IMR-90 (cell line): ENCODE results near the gene KHK. TPM values are rescaled to one million over a fixed set of nuclear protein-coding genes. Genes with fewer than 3 reads are reported as not detected.

Experiments
- ATAC-seq: fragments of 200-7000 bp; cut with Tn5 transposase; 2 replicates; pipeline ENCODE4 v1.9.1; 2020; ENCODE audit warnings: low read depth, mild to moderate bottlenecking, moderate library complexity
- BruUV-seq: library from RNA; stranded (reverse); fragments of 400-500 nt; replicated peaks from 2 replicates; lab custom pipeline; 2021; lab: Mats Ljungman, UMichigan
- CTCF ChIA-PET: fragments of 300-600 bp; formaldehyde crosslinking; extraction: SDS; loops from one replicate; lab custom pipeline; 2021; ENCODE audit warnings: antibody characterized with exemption; lab: Yijun Ruan, JAX
- POLR2A ChIA-PET: fragments of 300-600 bp; sonication (Branson Sonifier 250); formaldehyde crosslinking; loops from one replicate; lab custom pipeline; 2022; ENCODE audit warnings: antibody characterized with exemption; ENCODE audit not compliant: unreplicated experiment; lab: Charles Lee
- DNase-seq: peaks from one replicate; pipeline ENCODE4 v3.0.0; 2013
- H2AFZ ChIP-seq: replicated peaks from 2 replicates; pipeline ENCODE3; 2013; ENCODE audit warnings: low read length, mild to moderate bottlenecking; ENCODE audit not compliant: poor library complexity
- H2AK5ac ChIP-seq: 2 replicates; pipeline ENCODE4 v1.6.1; 2013; ENCODE audit warnings: low read depth, low read length, inconsistent platforms
- H2AK9ac ChIP-seq: replicated peaks from 2 replicates; pipeline ENCODE3; 2013; ENCODE audit warnings: mild to moderate bottlenecking, low read depth, low read length, moderate library complexity; ENCODE audit not compliant: poor library complexity
- H2BK120ac ChIP-seq: 2 replicates; pipeline ENCODE4 v1.6.1; 2013; ENCODE audit warnings: low read depth, low read length, inconsistent platforms
- H2BK15ac ChIP-seq: 3 replicates; pipeline ENCODE4 v1.6.1; 2013; ENCODE audit warnings: low read depth, low read length, inconsistent platforms
- H2BK20ac ChIP-seq: 2 replicates; pipeline ENCODE4 v1.6.1; 2013; ENCODE audit warnings: low read depth, mild to moderate bottlenecking, inconsistent platforms, low read length, moderate library complexity
- H2BK5ac ChIP-seq: 2 replicates; pipeline ENCODE4 v1.6.1; 2013; ENCODE audit warnings: mild to moderate bottlenecking, low read depth, low read length, inconsistent platforms; ENCODE audit not compliant: poor library complexity, severe bottlenecking
- H3K14ac ChIP-seq: replicated peaks from 2 replicates; pipeline ENCODE4 v1.6.1; 2013; ENCODE audit warnings: low read depth, low read length, inconsistent platforms
- H3K18ac ChIP-seq: 2 replicates; pipeline ENCODE4 v1.6.1; 2013; ENCODE audit warnings: low read depth, low read length, control low read depth
- H3K23ac ChIP-seq: 2 replicates; pipeline ENCODE4 v1.6.1; 2013; ENCODE audit warnings: low read depth, low read length, inconsistent platforms
- H3K27ac ChIP-seq: 2 replicates; pipeline ENCODE4 v1.5.1; 2013; ENCODE audit warnings: mild to moderate bottlenecking, control low read depth, low read length; ENCODE audit not compliant: insufficient read depth
- H3K27me3 ChIP-seq: 2 replicates; pipeline ENCODE4 v1.6.1; 2013; ENCODE audit warnings: low read length; ENCODE audit not compliant: control insufficient read depth, insufficient read depth
- H3K36me3 ChIP-seq: 2 replicates; pipeline ENCODE4 v1.6.1; 2013; ENCODE audit warnings: low read length, mixed read lengths; ENCODE audit not compliant: control insufficient read depth, insufficient read depth
- H3K4ac ChIP-seq: 2 replicates; pipeline ENCODE4 v1.6.1; 2013; ENCODE audit warnings: low read depth, low read length, inconsistent platforms
- H3K4me1 ChIP-seq: 2 replicates; pipeline ENCODE4 v1.6.1; 2013; ENCODE audit warnings: low read length, mixed read lengths; ENCODE audit not compliant: control insufficient read depth, insufficient read depth
- H3K4me2 ChIP-seq: 2 replicates; pipeline ENCODE4 v1.6.1; 2013; ENCODE audit warnings: low read depth, mild to moderate bottlenecking, control low read depth, low read length, moderate library complexity
- H3K4me3 ChIP-seq: 2 replicates; pipeline ENCODE4 v1.5.1; 2013; ENCODE audit warnings: low read depth, mild to moderate bottlenecking, control low read depth, low read length, moderate library complexity; ENCODE audit not compliant: insufficient read depth
- H3K56ac ChIP-seq: 2 replicates; pipeline ENCODE4 v1.6.1; 2013; ENCODE audit warnings: low read length, inconsistent platforms; ENCODE audit not compliant: insufficient read depth; ENCODE audit errors: extremely low read depth
- H3K79me1 ChIP-seq, 2 experiments: 2 replicates each; pipeline ENCODE4 v1.6.1; 2013; ENCODE audit warnings: low read length in 2 of 2, inconsistent platforms in 1 of 2, low read depth in 1 of 2
- H3K9ac ChIP-seq: 2 replicates; pipeline ENCODE4 v1.6.1; 2013; ENCODE audit warnings: low read depth, low read length, control low read depth
- H3K9me1 ChIP-seq: 2 replicates; pipeline ENCODE4 v1.6.1; 2013; ENCODE audit warnings: low read length, inconsistent platforms; ENCODE audit not compliant: insufficient read depth
- H3K9me3 ChIP-seq: 2 replicates; pipeline ENCODE4 v1.6.1; 2013; ENCODE audit warnings: low read length; ENCODE audit not compliant: control insufficient read depth, insufficient read depth
- H4K20me1 ChIP-seq: 2 replicates; pipeline ENCODE4 v1.6.1; 2013; ENCODE audit warnings: low read length, inconsistent platforms; ENCODE audit not compliant: insufficient read depth
- H4K5ac ChIP-seq: 2 replicates; pipeline ENCODE4 v1.6.1; 2013; ENCODE audit warnings: mild to moderate bottlenecking, low read depth, low read length, control low read depth
- H4K8ac ChIP-seq, 2 experiments: 2 replicates each; pipeline ENCODE4 v1.6.1; 2013; ENCODE audit warnings: low read depth in 2 of 2, low read length in 2 of 2, control low read depth in 1 of 2, inconsistent platforms in 1 of 2
- H4K91ac ChIP-seq: 2 replicates; pipeline ENCODE4 v1.6.1; 2013; ENCODE audit warnings: low read depth, low read length, inconsistent platforms; ENCODE audit not compliant: insufficient read depth
- CHD1 ChIP-seq: IDR thresholded peaks from 2 replicates; pipeline ENCODE4 v1.6.1; 2012; ENCODE audit warnings: low read depth, low read length, improper control_type of control experiment
- FOS ChIP-seq: fragments of 150-350 bp; IDR thresholded peaks from 2 replicates; pipeline ENCODE4 v1.6.1; 2016; ENCODE audit warnings: low read depth, low read length
- MAFK ChIP-seq: IDR thresholded peaks from 2 replicates; pipeline ENCODE4 v1.6.1; 2012; ENCODE audit warnings: low read depth, low read length, improper control_type of control experiment
- MAZ ChIP-seq: IDR thresholded peaks from 2 replicates; pipeline ENCODE4 v1.6.1; 2012; ENCODE audit warnings: low read depth, mild to moderate bottlenecking, low read length, improper control_type of control experiment, moderate library complexity, borderline replicate concordance
- MXI1 ChIP-seq: IDR thresholded peaks from 2 replicates; pipeline ENCODE4 v1.6.1; 2012; ENCODE audit warnings: low read depth, mild to moderate bottlenecking, low read length, moderate library complexity, borderline replicate concordance
- NFE2L2 ChIP-seq: fragments of 150-350 bp; IDR thresholded peaks from 2 replicates; pipeline ENCODE4 v1.6.1; 2016; ENCODE audit warnings: low read depth, mild to moderate bottlenecking, low read length
- POLR2A ChIP-seq: IDR thresholded peaks from 2 replicates; pipeline ENCODE4 v1.6.1; 2012; ENCODE audit warnings: mild to moderate bottlenecking, low read depth, low read length
- RAD21 ChIP-seq: IDR thresholded peaks from 2 replicates; pipeline ENCODE4 v1.6.1; 2012; ENCODE audit warnings: low read length, improper control_type of control experiment
- RCOR1 ChIP-seq: IDR thresholded peaks from 2 replicates; pipeline ENCODE4 v1.6.1; 2012; ENCODE audit warnings: mild to moderate bottlenecking, low read length, improper control_type of control experiment; ENCODE audit not compliant: insufficient replicate concordance
- RFX5 ChIP-seq: IDR thresholded peaks from 2 replicates; pipeline ENCODE4 v1.8.0; 2012; ENCODE audit warnings: low read depth, mild to moderate bottlenecking, low read length, moderate library complexity
- SMC3 ChIP-seq: fragments of 150-350 bp; IDR thresholded peaks from 2 replicates; pipeline ENCODE4 v1.6.1; 2016; ENCODE audit warnings: low read depth, mild to moderate bottlenecking, antibody characterized with exemption, low read length, moderate library complexity
- USF2 ChIP-seq: fragments of 150-350 bp; IDR thresholded peaks from 2 replicates; pipeline ENCODE4 v1.6.1; 2017; ENCODE audit warnings: mild to moderate bottlenecking, antibody characterized with exemption, low read length, low read depth
- WGBS, 2 experiments: methylation state at CpG; one replicate each; pipeline versions ENCODE4 v1.1.5 to v1.1.7; 2013; ENCODE audit warnings: missing lambda C conversion rate in 2 of 2; ENCODE audit not compliant: insufficient read length in 1 of 2; ENCODE audit errors: extremely low coverage in 2 of 2; 5-methylcytosine and 5-hydroxymethylcytosine counted together
- dilution Hi-C: fragments of 300-500 bp; cut with HindIII; formaldehyde crosslinking; loops from one replicate; pipeline ENCODE4 v1.14.3; 2018; ENCODE audit warnings: low sequenced_read_pairs; ENCODE audit not compliant: unreplicated experiment
- in situ Hi-C: fragments of 300-500 bp; cut with MboI; formaldehyde crosslinking; loops from 3 replicates; pipeline ENCODE4 v1.14.3; 2019; ENCODE audit warnings: low sequenced_read_pairs, inconsistent platforms, mixed read lengths
- intact Hi-C: fragments of 100-400 bp; cut with micrococcal nuclease; formaldehyde crosslinking; loops from 2 replicates; pipeline ENCODE4 v1.10.0; 2022
- polyA plus RNA-seq, 3 experiments: library from polyadenylated mRNA; depleted of rRNA; stranded (reverse); fragments of >200 nt; gene quantifications; 2 replicates each; pipeline ENCODE4 v1.2.3, GENCODE V29; 2012; ENCODE audit warnings: low replicate concordance in 1 of 3
- total RNA-seq: library from RNA; depleted of rRNA; stranded (reverse); fragments of >200 nt; gene quantifications from 2 replicates; pipeline ENCODE4 v1.2.3, GENCODE V29; 2012
- TF ChIP-seq, protein P1 (sequence below): fragments of 150-350 bp; IDR thresholded peaks from 2 replicates; pipeline ENCODE4 v1.6.1; 2016; ENCODE audit warnings: low read depth, mild to moderate bottlenecking, low read length, moderate library complexity, borderline replicate concordance

KHK gene
- total and polyA plus RNA-seq, 2 of the 4 experiments (the other 2 are of a cell fraction) = 0.72 to 0.82 TPM

- TF ChIP-seq MAZ (no peak), NFE2L2 (no peak), POLR2A (no peak), MXI1 (no peak), CHD1 (no peak), RCOR1 (no peak)
Measured at GRCh38 chr2:27128668-27129571, 42.3 kb downstream of the KHK start (continued).

DNA sequence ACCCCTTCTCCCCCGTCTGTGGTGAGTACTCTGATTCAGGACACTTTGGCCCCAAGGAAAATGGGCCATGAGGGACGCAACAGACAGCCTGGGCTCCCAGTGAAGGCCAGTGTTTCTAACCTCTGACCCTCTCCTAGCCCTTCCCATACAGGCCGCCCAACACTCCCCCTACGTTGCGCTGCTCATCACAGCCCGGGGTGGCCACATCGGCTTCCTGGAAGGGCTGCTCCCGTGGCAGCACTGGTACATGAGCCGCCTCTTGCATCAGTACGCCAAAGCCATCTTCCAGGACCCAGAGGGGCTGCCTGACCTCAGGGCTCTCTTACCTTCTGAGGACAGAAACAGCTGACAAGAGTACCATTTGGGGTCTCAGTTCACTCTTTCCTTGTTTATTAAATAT lies 43.8 kb downstream of the KHK start:
- no TSS peak for BruUV-seq
- no peak overlapping the region for H4K5ac ChIP-seq
- no peak overlapping the region for H3K4me3 ChIP-seq
- no peak overlapping the region for H4K91ac ChIP-seq
- H3K56ac ChIP-seq = no peak overlapping the region
- no peak overlapping the region for H3K27ac ChIP-seq
- DNase-seq (no peak), ATAC-seq (no peak)
- H2BK20ac ChIP-seq = no peak overlapping the region
- no peak overlapping the region for H2BK120ac ChIP-seq
- H4K8ac ChIP-seq = no peak overlapping the region
- H2AK5ac ChIP-seq = no peak overlapping the region
- dilution Hi-C loops (no loop called here), intact Hi-C loops (no loop called here), in situ Hi-C loops (no loop called here)
- ChIA-PET CTCF (no interaction called here), POLR2A (no interaction called here)
- H2AFZ ChIP-seq = no peak overlapping the region
- no peak overlapping the region for H3K18ac ChIP-seq
- H3K9me3 ChIP-seq = no peaks in the 10 kb centered on the region
- peaks cover 34% of the 10 kb centered on the region for H3K36me3 ChIP-seq
- WGBS, 2 experiments = 97% methylated on average over 8 of the region's 10 CpGs; no CpG with 5 or more reads in 1 of the 2 experiments
- no peak overlapping the region for H3K23ac ChIP-seq
- H3K9ac ChIP-seq = no peak overlapping the region
- no peak overlapping the region for H2BK15ac ChIP-seq
- no peaks in the 10 kb centered on the region for H3K27me3 ChIP-seq
- H4K20me1 ChIP-seq = peaks cover 15% of the 10 kb centered on the region
- peaks cover 13% of the 10 kb centered on the region for H3K9me1 ChIP-seq
- no peak overlapping the region for H2AK9ac ChIP-seq
- H3K4me1 ChIP-seq = peaks cover 9% of the 10 kb centered on the region
- no peak overlapping the region for H3K4ac ChIP-seq
- H3K14ac ChIP-seq = no peak overlapping the region
- H3K4me2 ChIP-seq = no peak overlapping the region
- H3K79me1 ChIP-seq = peaks cover 14 to 27% of the 10 kb centered on the region in 2 experiments
- no peak overlapping the region for H2BK5ac ChIP-seq
- no peak for TF ChIP-seq RAD21
- no peak for TF ChIP-seq FOS
- no peak for TF ChIP-seq MAFK
- TF ChIP-seq, protein P1, sequence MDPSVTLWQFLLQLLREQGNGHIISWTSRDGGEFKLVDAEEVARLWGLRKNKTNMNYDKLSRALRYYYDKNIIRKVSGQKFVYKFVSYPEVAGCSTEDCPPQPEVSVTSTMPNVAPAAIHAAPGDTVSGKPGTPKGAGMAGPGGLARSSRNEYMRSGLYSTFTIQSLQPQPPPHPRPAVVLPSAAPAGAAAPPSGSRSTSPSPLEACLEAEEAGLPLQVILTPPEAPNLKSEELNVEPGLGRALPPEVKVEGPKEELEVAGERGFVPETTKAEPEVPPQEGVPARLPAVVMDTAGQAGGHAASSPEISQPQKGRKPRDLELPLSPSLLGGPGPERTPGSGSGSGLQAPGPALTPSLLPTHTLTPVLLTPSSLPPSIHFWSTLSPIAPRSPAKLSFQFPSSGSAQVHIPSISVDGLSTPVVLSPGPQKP = no peak
- no peak for TF ChIP-seq RFX5
- TF ChIP-seq RCOR1 = no peak
- TF ChIP-seq SMC3 = no peak
- TF ChIP-seq USF2 = no peak
- TF ChIP-seq POLR2A = no peak
